ENCODE data around the gene IL2RA. TPM values are rescaled to one million over a fixed set of nuclear protein-coding genes. Genes with fewer than 3 reads are reported as not detected.

IL2RA gene
- total and polyA plus RNA-seq, 10 donors: 3.5 to 78.7 (median 15.4) TPM

DNA sequence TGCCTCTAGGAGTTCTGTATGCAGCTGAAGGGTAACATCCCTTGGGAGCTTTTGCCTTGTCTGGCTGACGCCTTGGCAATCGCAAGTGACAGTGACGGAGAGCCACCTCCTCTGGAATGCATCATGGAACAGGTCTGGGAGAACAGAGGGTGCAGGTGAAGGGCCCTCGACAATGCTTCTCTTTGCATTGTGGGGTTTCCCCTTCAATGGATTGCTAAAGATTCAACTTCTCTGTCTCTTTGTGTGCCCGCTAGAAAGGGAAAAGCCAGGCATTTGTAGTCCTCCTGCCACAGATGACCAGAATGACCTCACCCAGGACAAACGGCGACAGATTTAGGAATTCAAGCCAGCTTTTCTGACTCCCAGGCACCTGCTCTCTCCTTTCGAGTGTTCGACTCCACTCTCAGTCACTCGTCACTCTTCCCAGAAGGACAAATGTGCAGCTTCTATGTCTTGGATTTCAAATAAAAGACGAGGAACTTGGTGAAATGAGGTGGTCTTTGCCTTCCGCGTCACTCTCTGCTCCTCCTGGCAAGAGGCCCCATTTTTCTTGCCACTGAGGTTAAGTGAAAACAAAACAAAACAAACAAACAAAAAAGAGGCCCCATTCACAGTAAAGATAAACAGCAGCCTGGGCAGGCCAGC, 26.1 kb downstream of the IL2RA start:
- peak overlapping the region in 1 of 8 donors; percentile 48 for H3K27ac ChIP-seq
- no peaks in the 10 kb centered on the region for H3K36me3 ChIP-seq
- no peak for DNase-seq
- 88 to 91% (median 88%) methylated on average over 13 of the region's 13 CpGs for WGBS, 5 donors
- TF ChIP-seq POLR2A (IDR thresholded peaks at IDR 0.05) (no peak), POLR2AphosphoS5 (IDR thresholded peaks at IDR 0.05) (no peak)
- TF ChIP-seq, protein P1, sequence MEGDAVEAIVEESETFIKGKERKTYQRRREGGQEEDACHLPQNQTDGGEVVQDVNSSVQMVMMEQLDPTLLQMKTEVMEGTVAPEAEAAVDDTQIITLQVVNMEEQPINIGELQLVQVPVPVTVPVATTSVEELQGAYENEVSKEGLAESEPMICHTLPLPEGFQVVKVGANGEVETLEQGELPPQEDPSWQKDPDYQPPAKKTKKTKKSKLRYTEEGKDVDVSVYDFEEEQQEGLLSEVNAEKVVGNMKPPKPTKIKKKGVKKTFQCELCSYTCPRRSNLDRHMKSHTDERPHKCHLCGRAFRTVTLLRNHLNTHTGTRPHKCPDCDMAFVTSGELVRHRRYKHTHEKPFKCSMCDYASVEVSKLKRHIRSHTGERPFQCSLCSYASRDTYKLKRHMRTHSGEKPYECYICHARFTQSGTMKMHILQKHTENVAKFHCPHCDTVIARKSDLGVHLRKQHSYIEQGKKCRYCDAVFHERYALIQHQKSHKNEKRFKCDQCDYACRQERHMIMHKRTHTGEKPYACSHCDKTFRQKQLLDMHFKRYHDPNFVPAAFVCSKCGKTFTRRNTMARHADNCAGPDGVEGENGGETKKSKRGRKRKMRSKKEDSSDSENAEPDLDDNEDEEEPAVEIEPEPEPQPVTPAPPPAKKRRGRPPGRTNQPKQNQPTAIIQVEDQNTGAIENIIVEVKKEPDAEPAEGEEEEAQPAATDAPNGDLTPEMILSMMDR (IDR thresholded peaks at IDR 0.05 in 8 of 11, conservative IDR thresholded peaks at IDR 0.05 in 3 of 11): no peak
- no peaks in the 10 kb centered on the region for H3K27me3 ChIP-seq (replicated peaks in 1 of 7)
- no peak overlapping the region for H3K4me3 ChIP-seq
- intact Hi-C loops (cut with DNase I; ENCODE audit: low total_unique reads): no loop called here
- peaks cover 0 to 53% (median 15%) of the 10 kb centered on the region in 6 donors for H3K4me1 ChIP-seq
- peaks cover 0 to 2% (median under 1%) of the 10 kb centered on the region in 8 donors for H3K9me3 ChIP-seq

DNA sequence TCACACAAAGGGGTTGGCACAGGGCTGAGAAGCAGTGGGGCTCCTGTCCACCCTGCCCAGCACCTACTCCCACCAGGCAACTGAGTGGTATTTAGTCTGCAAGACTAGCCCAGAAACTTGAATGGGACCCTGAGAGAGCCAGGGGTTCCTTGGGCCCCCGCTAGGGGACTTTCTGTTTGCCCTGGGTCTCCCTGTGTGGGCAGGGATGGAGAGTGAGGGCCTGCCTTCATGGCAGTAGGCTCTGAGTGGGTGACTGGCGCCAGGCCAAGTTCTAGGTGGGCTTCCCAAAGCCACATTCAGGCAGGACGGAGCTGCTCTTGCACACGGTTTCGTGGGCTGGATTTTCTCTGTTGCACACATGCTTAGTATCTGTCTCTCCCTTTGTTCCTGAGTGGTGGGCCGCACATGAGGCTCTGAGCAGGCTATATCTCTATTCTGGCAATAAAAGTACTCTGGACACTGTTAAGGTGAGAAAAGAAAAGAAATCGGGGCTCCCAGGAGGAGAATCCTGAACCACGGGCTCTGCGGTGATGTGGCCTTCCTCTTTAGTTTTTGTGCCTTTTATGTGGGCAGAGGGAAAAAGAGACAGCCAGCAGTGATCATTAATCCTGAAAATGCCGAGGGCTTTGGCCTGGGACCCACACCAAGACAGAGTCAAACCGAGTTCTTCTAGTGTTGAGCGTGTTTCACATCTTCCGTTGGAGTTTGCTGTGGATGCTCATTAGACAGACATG, 26.9 kb downstream of the IL2RA start:
- TF ChIP-seq POLR2AphosphoS5 (IDR thresholded peaks at IDR 0.05) (no peak), POLR2A (IDR thresholded peaks at IDR 0.05) (no peak)
- TF ChIP-seq, protein P1 (IDR thresholded peaks at IDR 0.05 in 8 of 11, conservative IDR thresholded peaks at IDR 0.05 in 3 of 11): no peak
- H3K9me3 ChIP-seq: peaks cover 0 to 9% (median 7%) of the 10 kb centered on the region in 8 donors

GRCh38 chr10:6034371-6034770, 27.8 kb downstream of the IL2RA start:
- Histone ChIP-seq H3K9me3 (peaks cover 0 to 16% (median 9%) of the 10 kb centered on the region in 8 donors), H3K4me3 (no peak overlapping the region), H3K4me1 (peaks cover 0 to 53% (median 15%) of the 10 kb centered on the region in 6 donors), H3K36me3 (no peaks in the 10 kb centered on the region), H3K27me3 (replicated peaks in 1 of 7) (no peaks in the 10 kb centered on the region), H3K27ac (peak overlapping the region in 7 of 8 donors; percentile 9 to 66 (median 53))
- DNase-seq: no peak
- 73 to 86% (median 80%) methylated on average over 1 of the region's 1 CpG for WGBS, 5 donors
- TF ChIP-seq POLR2A (IDR thresholded peaks at IDR 0.05) (no peak), POLR2AphosphoS5 (IDR thresholded peaks at IDR 0.05) (no peak)
- TF ChIP-seq, protein P1 (IDR thresholded peaks at IDR 0.05 in 8 of 11, conservative IDR thresholded peaks at IDR 0.05 in 3 of 11): no peak
- intact Hi-C loops (cut with DNase I; ENCODE audit: low total_unique reads): no loop called here

More for the DNA sequence above, 26.9 kb downstream of the IL2RA start:
- intact Hi-C loops (cut with DNase I; ENCODE audit: low total_unique reads): no loop called here
- Histone ChIP-seq H3K27ac (peak overlapping the region in 6 of 8 donors; percentile 9 to 66 (median 57)), H3K4me1 (peaks cover 0 to 53% (median 15%) of the 10 kb centered on the region in 6 donors), H3K27me3 (replicated peaks in 1 of 7) (no peaks in the 10 kb centered on the region), H3K4me3 (no peak overlapping the region), H3K36me3 (no peaks in the 10 kb centered on the region)
- WGBS, 5 donors: 90 to 95% (median 92%) methylated on average over 11 to 13 of the region's 13 CpGs
- no peak for DNase-seq

DNA sequence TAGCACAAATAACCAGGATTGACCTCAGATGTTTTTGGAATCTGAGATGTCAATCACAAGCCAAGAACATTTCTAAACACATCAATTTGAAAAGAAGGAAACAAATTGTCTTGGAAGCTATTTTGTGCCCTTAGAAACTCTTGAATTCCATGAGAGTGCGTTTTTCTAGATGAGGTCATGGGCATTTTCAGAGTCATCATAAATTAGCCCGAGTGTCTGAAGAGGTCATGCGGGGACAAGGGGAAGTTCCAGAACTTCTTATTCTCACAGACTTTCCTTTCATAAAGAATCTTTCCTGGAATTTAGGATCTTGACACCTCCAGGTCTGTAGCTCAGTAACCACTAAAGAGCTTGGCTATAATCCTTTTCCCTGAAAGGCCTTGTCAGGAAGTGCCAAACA, 28.2 kb downstream of the IL2RA start:
- no peak for TF ChIP-seq POLR2A (IDR thresholded peaks at IDR 0.05)
- Histone ChIP-seq H3K4me3 (no peak overlapping the region), H3K9me3 (peaks cover 0 to 16% (median 9%) of the 10 kb centered on the region in 8 donors), H3K4me1 (peaks cover 0 to 51% (median 15%) of the 10 kb centered on the region in 6 donors), H3K36me3 (no peaks in the 10 kb centered on the region), H3K27ac (peak overlapping the region in 7 of 8 donors; percentile 9 to 66 (median 53)), H3K27me3 (replicated peaks in 1 of 7) (no peaks in the 10 kb centered on the region)
- intact Hi-C loops (cut with DNase I; ENCODE audit: low total_unique reads): no loop called here
- 16 to 36% (median 29%) methylated on average over 3 of the region's 3 CpGs for WGBS, 5 donors
- DNase-seq: no peak

All from spleen (tissue), 11 donors.